ENCODE results near the gene CD274. TPM values are rescaled to one million over a fixed set of nuclear protein-coding genes. Genes with fewer than 3 reads are reported as not detected.
"Not testable (repeated sequence)": the region's sequence is repeated elsewhere in the genome, so short reads cannot be mapped to it uniquely, and the experiment has no call there.

The CD274 gene
- total RNA-seq, 1 experiment from 2014 or later: not detected

- no peak for TF ChIP-seq CTCF (IDR thresholded peaks at IDR 0.05; ENCODE audit: insufficient read depth in 1 of 2, low read depth in 1 of 2, low read length in 1 of 2, severe bottlenecking in 1 of 2, unreplicated experiment in 1 of 2)
- ChIA-PET CTCF (no interaction called here), POLR2A (no interaction called here)
- no peaks in the 10 kb centered on the region for H3K4me1 Mint-ChIP-seq (ENCODE audit: low read depth, unreplicated experiment)
- peaks cover 3% of the 10 kb centered on the region for H3K36me3 Mint-ChIP-seq (ENCODE audit: insufficient read depth, unreplicated experiment)
- no peaks in the 10 kb centered on the region for H3K27me3 Mint-ChIP-seq (ENCODE audit: insufficient read depth, unreplicated experiment)
- no peak overlapping the region for H3K4me3 ChIP-seq (ENCODE audit: low read depth, low read length)
- intact Hi-C loops (cut with micrococcal nuclease; ENCODE audit: unreplicated experiment): loop anchor here (10.0 kb wide), 1 partner anchor 285 kb away; no protein-coding TSS in a partner anchor
- H3K27me3 ChIP-seq (replicated peaks; ENCODE audit: control insufficient read depth, insufficient read depth, low read length): no peaks in the 10 kb centered on the region
- no TSS peak for BruUV-seq (replicated peaks)
- no peaks in the 10 kb centered on the region for H3K36me3 ChIP-seq (ENCODE audit: control insufficient read depth, insufficient read depth, low read length)
- no peaks in the 10 kb centered on the region for H3K4me1 ChIP-seq
- no peak for DNase-seq
- no peak overlapping the region for H3K4me3 Mint-ChIP-seq (ENCODE audit: unreplicated experiment)
- no peaks in the 10 kb centered on the region for H3K9me3 Mint-ChIP-seq (ENCODE audit: unreplicated experiment)
- H3K9me3 ChIP-seq: no peaks in the 10 kb centered on the region
- no peak overlapping the region for H3K27ac Mint-ChIP-seq (ENCODE audit: unreplicated experiment)
Measured at GRCh38 chr9:5429873-5430564, 20.3 kb upstream of the CD274 start.

DNA sequence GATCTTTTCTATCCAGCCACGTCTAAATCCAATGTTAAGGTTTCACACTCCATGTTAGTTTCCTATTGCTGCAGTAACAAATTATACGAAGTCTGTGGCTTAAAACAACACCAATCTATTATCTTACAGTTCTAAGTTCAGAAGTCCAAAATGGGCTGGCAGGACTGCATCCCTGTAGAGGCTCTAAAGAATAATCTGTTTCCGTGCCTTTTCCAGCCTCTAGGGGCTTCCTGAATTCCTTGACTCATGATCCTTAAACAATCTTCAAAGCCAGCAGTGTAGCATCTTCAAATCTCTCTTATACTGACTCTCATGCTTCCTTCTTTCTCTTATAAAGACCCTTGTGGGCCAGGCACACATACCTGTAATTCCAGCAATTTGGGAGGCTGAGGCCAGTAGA, 19.4 kb upstream of the CD274 start:
- no peaks in the 10 kb centered on the region for H3K9me3 Mint-ChIP-seq (ENCODE audit: unreplicated experiment)
- H3K4me1 ChIP-seq: no peaks in the 10 kb centered on the region
- no peak overlapping the region for H3K4me3 ChIP-seq (ENCODE audit: low read depth, low read length)
- H3K27me3 ChIP-seq (replicated peaks; ENCODE audit: control insufficient read depth, insufficient read depth, low read length): no peaks in the 10 kb centered on the region
- peaks cover 8% of the 10 kb centered on the region for H3K36me3 Mint-ChIP-seq (ENCODE audit: insufficient read depth, unreplicated experiment)
- no peaks in the 10 kb centered on the region for H3K27me3 Mint-ChIP-seq (ENCODE audit: insufficient read depth, unreplicated experiment)
- POLR2A ChIA-PET: no interaction called here
- H3K4me3 Mint-ChIP-seq (ENCODE audit: unreplicated experiment): no peak overlapping the region
- H3K36me3 ChIP-seq (ENCODE audit: control insufficient read depth, insufficient read depth, low read length): no peaks in the 10 kb centered on the region
- no peaks in the 10 kb centered on the region for H3K9me3 ChIP-seq
- CTCF ChIA-PET: interaction anchor here (0.7 kb wide), 1 partner anchor 880 kb away, joined by 3 read pairs; no protein-coding TSS in a partner anchor
- no peak for DNase-seq
- TF ChIP-seq CTCF (IDR thresholded peaks at IDR 0.05; ENCODE audit: insufficient read depth in 1 of 2, low read depth in 1 of 2, low read length in 1 of 2, severe bottlenecking in 1 of 2, unreplicated experiment in 1 of 2): no peak
- intact Hi-C loops (cut with micrococcal nuclease; ENCODE audit: unreplicated experiment): loop anchor here (10.0 kb wide), 1 partner anchor 284 kb away; no protein-coding TSS in a partner anchor
- no TSS peak for BruUV-seq (replicated peaks)
- H3K27ac Mint-ChIP-seq (ENCODE audit: unreplicated experiment): no peak overlapping the region
- no peaks in the 10 kb centered on the region for H3K4me1 Mint-ChIP-seq (ENCODE audit: low read depth, unreplicated experiment)

DNA sequence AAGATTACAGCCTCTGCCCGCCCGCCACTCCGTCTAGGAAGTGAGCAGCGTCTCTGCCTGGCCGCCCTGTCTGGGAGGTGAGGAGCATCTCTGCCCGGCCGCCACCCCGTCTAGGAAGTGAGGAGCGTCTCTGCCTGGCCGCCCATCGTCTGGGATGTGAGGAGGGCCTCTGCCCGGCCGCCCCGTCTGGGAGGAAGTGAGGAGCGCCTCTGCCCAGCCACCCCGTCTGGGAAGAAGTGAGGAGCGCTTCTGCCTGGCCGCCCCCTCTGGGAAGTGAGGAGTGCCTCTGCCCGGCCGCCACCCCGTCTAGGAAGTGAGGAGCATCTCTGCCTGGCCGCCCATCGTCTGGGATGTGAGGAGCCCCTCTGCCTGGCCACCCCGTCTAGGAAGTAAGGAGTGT, 17.5 kb upstream of the CD274 start:
- BruUV-seq (replicated peaks); POLR2A ChIA-PET; H3K9me3 Mint-ChIP-seq (ENCODE audit: unreplicated experiment); H3K36me3 Mint-ChIP-seq (ENCODE audit: insufficient read depth, unreplicated experiment); H3K27me3 Mint-ChIP-seq (ENCODE audit: insufficient read depth, unreplicated experiment); H3K4me1 ChIP-seq; H3K27ac Mint-ChIP-seq (ENCODE audit: unreplicated experiment); H3K27me3 ChIP-seq (replicated peaks; ENCODE audit: control insufficient read depth, insufficient read depth, low read length); H3K4me3 Mint-ChIP-seq (ENCODE audit: unreplicated experiment); H3K4me1 Mint-ChIP-seq (ENCODE audit: low read depth, unreplicated experiment); H3K9me3 ChIP-seq; H3K4me3 ChIP-seq (ENCODE audit: low read depth, low read length); H3K36me3 ChIP-seq (ENCODE audit: control insufficient read depth, insufficient read depth, low read length); CTCF ChIA-PET; DNase-seq: not testable (repeated sequence)
- intact Hi-C loops (cut with micrococcal nuclease; ENCODE audit: unreplicated experiment): loop anchor here (10.0 kb wide), 1 partner anchor 282 kb away; no protein-coding TSS in a partner anchor

DNA sequence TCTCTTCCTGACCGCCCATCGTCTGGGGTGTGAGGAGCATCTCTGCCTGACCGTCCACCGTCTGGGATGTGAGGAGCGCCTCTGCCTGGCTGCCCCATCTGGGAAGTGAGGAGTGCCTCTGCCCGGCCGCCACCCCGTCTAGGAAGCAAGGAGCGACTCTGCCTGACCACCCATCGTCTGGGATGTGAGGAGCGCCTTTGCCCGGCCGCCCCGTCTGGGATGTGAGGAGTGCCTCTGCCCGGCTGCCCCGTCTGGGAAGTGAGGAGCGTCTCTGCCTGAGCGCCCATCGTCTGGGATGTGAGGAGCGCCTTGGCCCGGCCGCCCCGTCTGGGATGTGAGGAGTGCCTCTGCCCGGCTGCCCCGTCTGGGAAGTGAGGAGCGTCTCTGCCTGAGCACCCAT, 17.0 kb upstream of the CD274 start:
- BruUV-seq (replicated peaks); H3K4me1 ChIP-seq; H3K4me3 ChIP-seq (ENCODE audit: low read depth, low read length); H3K36me3 Mint-ChIP-seq (ENCODE audit: insufficient read depth, unreplicated experiment); H3K4me3 Mint-ChIP-seq (ENCODE audit: unreplicated experiment); H3K9me3 Mint-ChIP-seq (ENCODE audit: unreplicated experiment); H3K4me1 Mint-ChIP-seq (ENCODE audit: low read depth, unreplicated experiment); H3K9me3 ChIP-seq; POLR2A ChIA-PET; H3K27me3 ChIP-seq (replicated peaks; ENCODE audit: control insufficient read depth, insufficient read depth, low read length); DNase-seq; H3K27me3 Mint-ChIP-seq (ENCODE audit: insufficient read depth, unreplicated experiment); CTCF ChIA-PET; H3K27ac Mint-ChIP-seq (ENCODE audit: unreplicated experiment); H3K36me3 ChIP-seq (ENCODE audit: control insufficient read depth, insufficient read depth, low read length): not testable (repeated sequence)
- intact Hi-C loops (cut with micrococcal nuclease; ENCODE audit: unreplicated experiment): loop anchor here (10.0 kb wide), 1 partner anchor 281 kb away; no protein-coding TSS in a partner anchor

DNA sequence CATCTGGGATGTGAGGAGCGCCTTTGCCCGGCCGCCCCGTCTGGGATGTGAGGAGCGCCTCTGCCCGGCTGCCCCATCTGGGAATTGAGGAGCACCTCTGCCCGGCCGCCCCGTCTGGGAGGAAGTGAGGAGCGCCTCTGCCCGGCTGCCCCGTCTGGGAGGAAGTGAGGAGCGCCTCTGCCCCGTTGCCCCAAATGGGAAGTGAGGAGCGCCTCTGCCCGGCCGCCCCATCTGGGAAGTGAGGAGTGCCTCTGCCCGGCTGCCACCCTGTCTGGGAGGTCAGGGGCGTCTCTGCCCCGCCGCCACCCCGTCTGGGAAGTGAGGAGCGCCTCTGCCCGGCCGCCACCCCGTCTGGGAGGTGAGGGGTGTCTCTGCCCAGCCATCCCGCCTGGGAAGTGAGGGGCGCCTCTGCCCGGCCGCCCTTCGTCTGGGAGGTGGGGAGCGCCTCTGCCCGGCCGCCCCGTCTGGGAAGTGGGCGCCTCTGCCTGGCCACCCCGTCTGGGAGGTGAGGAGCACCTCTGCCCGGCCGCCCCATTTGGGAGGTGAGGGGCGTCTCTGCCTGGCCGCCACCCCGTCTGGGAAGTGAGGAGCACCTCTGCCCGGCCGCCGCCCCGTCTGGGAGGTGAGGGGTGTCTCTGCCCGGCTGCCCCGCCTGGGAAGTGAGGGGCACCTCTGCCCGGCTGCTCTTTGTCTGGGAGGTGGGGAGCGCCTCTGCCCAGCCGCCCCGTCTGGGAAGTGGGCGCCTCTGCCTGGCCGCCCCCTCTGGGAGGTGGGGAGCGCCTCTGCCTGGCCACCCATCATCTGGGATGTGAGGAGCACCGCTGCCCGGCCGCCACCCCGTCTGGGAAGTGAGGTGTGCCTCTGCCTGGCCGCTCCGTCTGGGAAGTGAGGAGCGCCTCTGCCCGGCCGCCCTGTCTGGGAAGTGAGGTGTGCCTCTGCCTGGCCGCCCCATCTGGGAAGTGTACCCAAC, 16.2 kb upstream of the CD274 start:
- H3K9me3 Mint-ChIP-seq (ENCODE audit: unreplicated experiment); BruUV-seq (replicated peaks); H3K36me3 ChIP-seq (ENCODE audit: control insufficient read depth, insufficient read depth, low read length); POLR2A ChIA-PET; H3K4me3 ChIP-seq (ENCODE audit: low read depth, low read length); CTCF ChIA-PET; H3K4me1 Mint-ChIP-seq (ENCODE audit: low read depth, unreplicated experiment); H3K36me3 Mint-ChIP-seq (ENCODE audit: insufficient read depth, unreplicated experiment); H3K4me3 Mint-ChIP-seq (ENCODE audit: unreplicated experiment); DNase-seq; H3K27me3 ChIP-seq (replicated peaks; ENCODE audit: control insufficient read depth, insufficient read depth, low read length); H3K9me3 ChIP-seq; H3K27ac Mint-ChIP-seq (ENCODE audit: unreplicated experiment); H3K27me3 Mint-ChIP-seq (ENCODE audit: insufficient read depth, unreplicated experiment); H3K4me1 ChIP-seq: not testable (repeated sequence)
- intact Hi-C loops (cut with micrococcal nuclease; ENCODE audit: unreplicated experiment): loop anchor here (10.0 kb wide), 1 partner anchor 281 kb away; no protein-coding TSS in a partner anchor

Data from Caco-2 (cell line).